DMS114 treated with DMSO at 0.1 percent for 48 hours (cell line): ENCODE measurements around the gene KIRREL3.

Source experiments
- DNase-seq: peaks from one replicate; lab custom pipeline; 2025; ENCODE audit not compliant: unreplicated experiment; lab: John Stamatoyannopoulos, UW

KIRREL3 gene

DNA sequence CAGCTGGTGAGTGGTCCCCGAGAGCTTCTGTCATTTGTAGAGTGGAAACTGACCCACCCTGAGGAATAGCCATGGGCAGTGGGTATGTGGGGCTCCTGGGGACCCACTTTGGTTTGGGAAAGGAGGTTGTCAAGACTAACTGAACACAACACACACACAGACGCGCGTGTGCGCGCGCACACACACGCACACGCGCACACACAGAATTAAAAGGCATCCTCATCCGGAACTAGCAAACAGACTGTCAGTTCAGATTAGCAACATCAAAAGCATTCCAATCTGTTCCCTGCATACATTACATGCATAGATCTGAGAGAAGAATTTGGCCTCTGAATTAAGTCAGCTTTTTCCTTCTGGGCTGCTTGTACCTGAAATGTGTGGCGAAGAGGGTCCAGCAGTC, 360.4 kb downstream of the KIRREL3 start:
- DNase-seq: no peak

DNA sequence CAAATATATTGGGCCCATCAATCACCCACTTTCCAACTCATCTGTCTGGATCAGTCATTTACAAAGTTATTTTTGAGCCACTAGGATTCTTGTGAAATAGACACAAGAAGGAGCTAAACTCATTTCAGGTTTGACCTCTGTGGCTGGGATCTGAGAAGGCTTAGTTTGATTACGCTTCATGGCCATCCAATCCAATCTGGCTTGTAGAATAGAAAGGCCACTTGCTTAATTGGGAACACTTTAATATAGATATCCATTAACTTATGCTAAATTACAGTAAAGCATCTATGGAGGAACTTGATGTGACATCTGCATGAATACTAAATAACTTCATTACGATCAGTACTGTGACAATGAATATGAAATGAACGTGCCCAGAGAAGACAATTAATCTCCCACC, 360.9 kb downstream of the KIRREL3 start:
- no peak for DNase-seq

DNA sequence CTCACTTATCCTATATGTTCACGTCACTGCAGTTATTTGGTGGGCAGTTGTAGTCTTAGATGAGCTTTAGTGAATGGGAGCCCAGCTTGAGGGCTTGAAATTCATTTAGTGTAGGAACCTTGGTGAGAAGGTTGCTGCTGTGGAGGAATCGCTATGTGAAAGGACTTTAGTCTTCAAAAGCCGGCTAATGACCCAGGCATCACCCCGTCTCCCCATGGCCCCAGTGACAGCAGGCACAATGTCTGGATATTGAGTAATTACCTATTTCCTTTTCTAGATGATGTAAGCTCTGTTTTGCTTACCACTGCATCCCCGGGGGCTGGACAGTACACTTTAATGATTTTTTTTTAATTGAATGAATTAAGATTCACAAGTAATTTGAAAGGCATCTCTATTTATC, 361.9 kb downstream of the KIRREL3 start:
- DNase-seq: no peak

DNA sequence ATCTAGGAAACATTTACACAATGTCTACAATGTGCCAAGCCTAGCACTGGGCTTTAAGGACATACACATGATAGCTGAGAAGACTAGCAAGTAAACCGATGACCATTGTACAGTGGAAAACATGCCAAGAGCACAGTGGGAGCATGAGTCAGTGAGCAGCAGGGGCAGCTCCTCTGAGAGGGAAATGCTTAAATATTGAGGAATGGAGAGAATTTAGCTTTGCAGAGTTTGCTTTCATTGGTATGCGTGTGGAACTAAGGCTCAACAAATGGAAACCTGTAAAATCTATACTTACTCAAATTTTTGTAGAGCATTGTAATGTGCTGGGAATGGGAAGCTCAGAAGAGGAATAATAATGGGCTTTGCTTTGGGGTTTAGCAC, 362.8 kb downstream of the KIRREL3 start:
- DNase-seq: no peak

DNA sequence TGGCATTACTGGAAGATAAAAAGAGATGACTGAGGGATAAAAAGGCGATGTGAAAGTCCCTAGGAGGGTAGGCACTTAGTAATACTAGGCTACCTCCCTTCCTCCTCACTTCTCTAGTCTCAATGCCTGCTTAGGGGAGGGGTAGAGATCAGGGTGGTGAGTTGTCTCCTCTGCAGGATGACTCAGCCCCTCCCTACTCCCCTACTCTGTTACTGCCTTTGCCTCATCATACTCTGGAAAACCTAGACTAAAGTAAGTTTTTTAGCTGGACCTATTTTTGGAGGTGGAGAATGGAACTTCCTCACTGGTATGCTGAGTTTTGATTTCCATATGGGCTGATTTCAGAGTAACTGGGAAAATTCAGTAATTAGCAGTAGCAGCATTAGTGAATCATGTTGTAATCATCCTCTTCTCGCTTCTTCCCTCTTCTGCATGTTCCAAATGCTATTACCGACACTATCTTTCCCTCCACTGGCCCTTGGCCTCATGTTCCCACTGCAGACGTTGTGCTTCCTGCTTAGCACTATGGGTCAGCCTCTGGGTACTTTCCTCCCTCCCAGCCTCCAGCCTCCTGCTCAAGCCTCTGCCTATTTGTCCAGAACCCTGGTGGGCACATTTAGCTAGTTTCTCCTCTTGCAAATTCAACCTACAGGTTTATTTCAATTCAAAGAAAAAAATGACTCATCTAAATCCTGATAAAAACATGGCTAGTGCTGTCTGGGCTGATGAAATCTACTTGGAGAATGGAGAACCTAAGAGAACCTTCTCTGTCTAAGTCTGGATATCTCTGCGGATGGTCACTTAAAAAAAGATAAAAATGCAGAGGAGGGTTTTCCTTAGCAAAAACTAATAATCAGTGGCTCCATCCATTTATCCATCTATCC, 363.4 kb downstream of the KIRREL3 start:
- no peak for DNase-seq

DNA sequence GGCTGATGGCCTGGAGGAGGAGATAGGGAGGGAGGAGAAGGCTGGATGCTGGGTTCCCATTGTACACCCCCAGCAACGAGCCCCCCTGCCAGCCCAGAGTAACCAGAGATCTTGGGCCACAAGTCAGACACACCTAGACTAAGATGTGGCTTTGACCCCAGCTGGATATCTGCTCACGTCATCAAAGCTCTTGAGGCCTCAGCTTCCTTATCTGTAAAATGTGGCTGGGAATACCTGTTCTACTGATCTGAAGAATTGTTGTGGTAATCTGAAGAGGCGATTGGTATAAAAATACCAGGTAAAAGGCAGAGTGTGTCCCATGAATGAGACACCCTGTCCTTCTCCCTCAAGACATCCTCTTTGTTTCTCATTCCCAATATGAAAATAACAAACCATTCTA, 365.1 kb downstream of the KIRREL3 start:
- DNase-seq: no peak

DNA sequence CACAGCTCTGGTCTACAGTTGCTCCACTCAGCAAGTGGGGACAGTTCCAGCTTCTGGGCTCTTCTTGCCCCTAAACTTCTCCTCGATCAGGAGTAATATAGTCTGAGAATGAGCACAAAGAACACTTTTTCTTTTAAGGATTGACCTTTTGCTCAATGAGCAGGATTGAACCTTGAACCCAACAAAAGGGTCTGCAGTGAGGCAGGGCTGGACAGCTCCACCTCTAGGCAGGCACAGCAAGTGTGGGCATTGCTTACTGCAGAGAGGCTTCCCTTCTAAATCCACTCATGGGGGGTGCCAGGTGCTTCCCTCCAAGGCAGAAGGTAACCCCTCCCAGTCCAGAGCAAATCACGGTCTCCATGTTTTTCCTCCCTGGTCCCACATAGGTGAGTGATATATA, 365.6 kb downstream of the KIRREL3 start:
- no peak for DNase-seq

DNA sequence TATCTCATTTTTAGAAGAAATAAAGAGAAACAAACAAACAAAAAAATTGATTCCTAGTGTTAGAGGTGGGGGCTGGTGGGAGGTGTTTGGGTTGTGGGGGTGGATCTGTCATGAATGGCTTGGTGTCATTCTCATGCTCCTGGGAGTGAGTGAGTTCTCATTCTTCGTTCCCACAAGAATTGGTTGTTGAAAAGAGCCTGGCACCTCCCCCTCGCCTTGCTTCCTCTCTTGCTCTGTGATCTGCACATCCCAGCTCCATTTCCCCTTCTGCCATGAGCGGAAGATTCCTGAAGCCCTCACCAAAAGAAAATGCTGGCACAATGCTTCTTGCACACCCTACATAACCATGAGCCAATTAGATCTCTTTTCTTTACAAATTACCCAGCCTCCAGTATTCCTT, 367.2 kb downstream of the KIRREL3 start:
- no peak for DNase-seq

DNA sequence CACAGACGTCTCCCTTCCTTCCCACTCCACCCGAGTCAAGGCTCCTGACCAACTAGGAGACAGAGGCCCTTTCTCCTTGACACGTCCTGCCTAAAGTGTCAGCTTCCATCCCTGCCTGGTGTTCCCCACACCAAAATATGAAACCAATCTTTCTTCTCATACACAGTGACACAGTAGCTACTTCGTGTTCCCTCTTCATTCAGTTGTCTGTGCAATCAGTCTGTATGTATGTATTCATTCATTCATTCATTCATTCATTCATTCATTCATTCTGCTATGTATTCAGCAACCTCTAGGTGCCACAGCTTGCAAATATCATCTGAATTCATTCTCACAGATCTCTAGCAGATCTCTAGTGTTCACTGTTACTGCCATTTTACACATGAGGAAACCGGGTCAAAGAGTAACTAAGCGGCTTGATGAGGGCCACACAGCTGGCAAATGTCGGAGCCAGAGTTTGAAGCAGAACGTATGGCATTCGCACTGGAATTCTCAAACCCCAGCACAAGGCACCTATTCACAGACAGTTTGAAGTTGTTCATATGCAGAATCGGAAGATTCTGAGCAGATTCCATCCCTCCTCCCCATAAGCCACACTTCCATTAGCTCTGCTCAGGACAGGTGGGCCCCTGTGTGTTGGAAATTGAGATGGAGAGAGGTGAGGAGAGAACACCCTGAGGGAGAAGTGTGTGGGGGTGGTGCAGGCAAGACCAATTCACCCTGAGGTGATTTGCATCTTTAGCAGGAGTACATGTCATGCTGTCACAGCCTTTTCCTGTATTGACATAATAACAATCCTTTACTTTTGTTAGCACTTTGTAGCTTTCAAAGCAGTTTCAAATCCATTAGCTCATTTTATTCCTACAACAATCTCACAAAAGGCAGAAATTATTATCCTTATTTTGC, 369.4 kb downstream of the KIRREL3 start:
- DNase-seq: no peak

DNA sequence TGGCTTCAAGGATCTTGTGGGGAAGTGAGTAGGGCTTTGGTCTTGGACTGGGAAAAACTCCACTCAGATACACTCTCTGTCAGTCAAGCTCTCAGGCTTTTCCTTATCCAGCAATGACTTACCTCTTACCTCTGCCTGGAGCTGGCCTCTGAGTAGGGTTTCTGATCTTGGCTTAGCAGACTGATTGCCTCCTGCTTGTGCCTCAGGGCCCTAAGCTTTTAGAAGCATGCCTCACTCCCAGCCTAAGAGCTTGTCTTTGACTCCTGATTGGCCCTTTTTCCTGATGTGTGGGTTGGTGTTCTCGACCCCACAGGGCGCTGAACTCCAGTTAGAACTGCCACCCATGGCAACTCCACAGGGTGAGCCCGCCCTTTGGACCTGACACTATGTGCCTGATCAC, 370.1 kb downstream of the KIRREL3 start:
- DNase-seq: no peak

DNA sequence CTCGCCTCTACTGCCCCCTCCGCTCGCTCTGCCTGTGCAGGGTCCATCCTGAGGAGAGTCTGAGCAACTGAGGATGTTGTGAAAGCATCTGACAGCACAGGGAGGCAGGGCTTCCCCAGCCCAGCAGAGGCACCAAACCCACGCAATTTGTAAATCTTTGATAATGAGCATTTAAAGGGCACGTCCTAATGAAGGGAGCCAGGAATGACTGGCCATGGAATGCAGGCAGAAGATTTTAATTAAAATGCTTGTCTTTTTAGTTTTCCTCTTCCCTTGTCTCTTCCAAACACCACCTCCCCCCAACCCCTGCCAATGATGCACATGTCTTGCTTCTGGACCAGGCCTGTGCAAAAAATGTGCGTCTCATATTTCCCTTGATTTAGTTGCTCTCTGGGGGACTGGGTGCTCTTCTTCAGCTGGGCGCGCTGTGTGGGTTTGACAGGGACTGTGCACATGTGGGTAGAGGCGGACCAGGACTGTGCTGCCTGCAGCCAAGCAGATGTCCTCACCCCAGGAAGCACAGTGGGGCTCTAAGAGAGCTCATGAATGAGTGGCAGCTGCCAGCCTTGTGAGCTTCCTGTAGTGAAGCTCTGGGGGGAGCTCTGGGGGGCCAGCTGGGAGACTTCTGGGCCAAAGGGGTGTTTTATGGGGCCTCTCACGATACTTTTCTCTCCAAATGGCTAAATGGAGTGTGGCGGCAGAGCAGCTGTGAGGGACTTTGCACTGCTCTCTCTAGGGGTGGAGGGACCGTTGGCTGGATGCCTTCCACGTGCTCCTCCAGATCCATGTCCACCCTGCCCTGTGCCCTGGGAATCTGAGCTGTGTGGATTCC, 371.6 kb downstream of the KIRREL3 start:
- no peak for DNase-seq

DNA sequence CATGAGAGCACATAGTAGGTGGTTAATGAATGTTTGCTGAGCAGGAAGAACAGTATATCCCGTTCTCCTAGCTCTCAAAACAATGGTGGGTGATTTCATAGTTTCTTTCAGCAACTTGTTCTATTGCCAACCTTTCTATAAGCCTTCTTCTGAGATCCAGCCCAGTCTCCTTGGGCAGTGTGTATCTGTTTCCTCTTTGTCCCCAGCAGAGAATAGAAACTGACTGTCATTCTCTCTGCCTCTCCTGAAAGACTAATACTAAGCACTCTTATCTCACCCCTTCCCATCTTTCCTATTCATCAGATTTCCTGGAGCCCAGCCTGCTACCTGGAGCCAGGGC, 372.1 kb downstream of the KIRREL3 start:
- no peak for DNase-seq

DNA sequence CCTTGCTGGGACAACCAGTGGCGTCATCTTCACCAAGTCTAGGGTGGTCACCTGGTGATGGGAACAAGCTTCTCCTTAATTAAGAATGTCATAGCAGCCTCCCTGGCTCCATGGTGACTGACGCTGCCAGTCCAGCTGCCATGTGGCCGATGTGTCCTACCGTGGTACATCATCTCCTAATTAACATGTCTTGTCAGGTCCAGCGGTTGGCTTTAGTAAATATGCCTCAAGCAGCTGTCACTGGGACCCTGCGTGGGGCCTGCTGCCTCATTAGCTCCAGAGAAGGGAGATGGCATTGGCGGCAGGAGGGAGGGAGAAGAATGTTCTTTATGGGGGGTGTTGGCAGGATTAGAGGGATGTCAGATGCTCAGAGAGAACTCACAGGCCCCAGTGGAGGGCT, 373.1 kb downstream of the KIRREL3 start:
- no peak for DNase-seq

DNA sequence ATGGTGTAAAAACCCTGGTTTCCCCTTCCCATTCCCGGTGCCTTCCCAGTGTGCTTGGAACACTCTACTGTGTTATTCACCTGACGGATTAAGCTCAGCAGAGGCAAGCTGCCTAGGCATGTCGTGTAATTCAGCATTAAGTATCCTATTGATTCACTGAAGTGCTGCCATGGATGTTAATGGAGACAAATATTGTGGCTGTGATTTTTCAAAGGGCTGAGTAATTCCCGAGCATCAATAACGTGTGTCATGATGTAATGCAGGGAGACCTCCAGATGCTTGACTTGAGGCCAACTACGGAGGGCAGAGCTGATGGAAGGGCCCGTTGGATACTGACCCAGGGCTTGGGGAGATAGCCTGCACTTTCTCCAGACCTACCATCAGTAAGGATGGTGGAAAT, 376.1 kb downstream of the KIRREL3 start:
- no peak for DNase-seq

DNA sequence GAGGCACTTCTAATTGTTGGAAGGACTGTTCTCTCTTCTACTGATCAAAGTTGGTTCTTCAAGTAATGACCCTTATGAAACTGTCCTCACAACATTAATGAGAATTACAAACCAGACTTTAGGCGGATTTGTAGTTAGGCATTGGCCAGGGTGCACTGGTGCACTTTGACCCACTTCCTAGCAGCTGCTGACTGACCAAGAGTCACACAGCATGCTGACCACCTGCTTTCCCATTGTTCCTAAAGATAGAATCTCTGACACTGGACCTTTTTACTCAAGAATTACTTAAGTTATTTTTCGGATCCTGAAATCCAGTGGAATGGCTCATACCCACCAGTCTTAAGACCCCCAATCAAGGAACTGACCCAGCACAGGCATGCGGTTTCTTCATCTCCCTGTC, 381.1 kb downstream of the KIRREL3 start:
- no peak for DNase-seq

DNA sequence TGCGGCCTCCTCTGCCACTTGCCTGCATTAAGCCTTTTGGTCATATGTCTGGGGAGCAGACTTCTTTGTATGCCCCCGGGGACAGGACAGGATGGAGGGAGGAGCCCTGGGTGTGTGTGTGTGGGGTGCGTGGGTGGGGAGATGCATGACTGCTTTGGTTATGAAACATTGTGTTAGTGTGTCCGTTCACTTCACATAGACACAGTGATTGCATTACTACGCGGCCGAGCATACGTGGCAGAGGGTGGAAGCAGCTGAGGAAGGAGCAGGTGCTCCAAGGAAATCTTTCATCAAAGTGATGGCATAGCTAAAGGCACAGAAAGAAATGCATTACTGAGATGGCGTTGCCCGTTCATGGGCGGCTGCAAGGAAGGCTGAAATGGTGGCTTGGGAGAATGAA, 384.7 kb downstream of the KIRREL3 start:
- no peak for DNase-seq

DNA sequence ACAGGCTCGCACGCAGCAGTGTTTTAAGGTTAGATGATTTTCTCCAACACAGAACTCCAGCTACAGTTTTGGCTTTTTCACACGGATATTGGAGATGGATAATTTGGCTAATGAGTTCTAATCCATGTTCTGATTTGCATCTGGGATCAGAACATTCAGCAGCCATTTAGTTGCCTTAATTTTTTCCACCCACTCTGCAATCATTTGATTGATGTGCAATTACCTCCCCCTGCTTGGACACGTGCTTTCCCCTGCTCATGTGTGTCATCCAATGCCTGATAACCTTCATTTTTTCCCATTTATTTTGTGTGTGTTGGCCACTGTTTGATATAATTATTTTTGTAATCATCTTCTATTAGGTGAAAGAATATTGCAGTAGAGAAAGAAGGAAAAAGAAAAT, 387.3 kb downstream of the KIRREL3 start:
- no peak for DNase-seq

DNA sequence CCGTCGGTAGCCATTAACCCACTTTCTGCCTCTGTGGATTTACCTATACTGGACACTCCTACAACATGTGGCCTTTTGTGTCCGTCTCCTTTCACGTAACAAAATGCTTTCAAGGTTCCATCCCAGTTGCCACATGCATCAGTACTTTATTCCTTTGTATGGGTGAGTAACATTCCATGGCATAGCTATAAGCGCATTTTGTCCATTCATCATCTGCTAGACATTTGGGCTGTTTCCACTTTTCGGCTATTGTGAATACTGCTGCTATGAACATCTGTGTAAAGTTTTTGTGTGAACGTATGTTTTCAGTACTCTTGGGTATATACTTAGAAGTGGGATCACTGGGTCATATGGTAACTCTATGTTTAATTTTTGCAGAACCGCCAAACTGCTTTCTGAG, 387.9 kb downstream of the KIRREL3 start:
- DNase-seq: no peak

DNA sequence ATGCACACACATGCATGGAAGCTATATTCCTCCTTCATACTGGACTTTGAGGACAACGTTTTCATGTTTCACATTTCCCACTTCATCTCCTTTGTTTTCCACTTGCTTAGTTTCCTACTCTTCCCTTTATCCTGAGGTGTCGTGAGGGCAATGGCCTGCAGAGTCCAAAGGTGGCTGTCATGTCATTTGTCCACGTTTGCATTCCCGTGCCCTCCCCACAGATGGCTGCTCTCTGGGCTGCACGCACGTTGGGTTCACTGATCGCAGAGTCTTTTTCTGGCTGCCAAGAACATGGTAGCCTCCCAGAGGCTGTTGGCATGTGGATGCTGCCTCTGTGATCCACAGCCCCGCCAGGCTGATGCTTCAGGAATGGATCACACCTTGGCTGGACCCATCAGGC, 389.1 kb downstream of the KIRREL3 start:
- no peak for DNase-seq

DNA sequence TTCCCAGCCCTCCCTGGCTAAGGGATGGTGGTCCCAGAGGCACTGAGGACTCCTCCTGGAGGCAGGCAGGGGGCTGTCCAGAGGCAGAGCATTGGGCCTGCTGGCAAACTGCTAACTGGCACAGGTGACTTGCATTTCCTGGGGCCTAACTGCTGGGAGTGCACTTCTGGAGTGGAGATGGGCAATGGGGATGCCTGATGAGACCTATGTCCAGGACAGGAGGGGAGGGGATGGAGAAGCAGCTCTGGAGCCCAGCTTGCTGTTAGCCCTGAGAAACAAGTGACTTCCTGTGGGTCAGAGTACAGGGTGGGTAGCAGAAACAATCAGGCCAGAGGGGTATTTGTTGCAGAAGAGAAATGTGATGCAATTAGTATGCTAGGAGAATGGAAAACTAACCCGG, 391.9 kb downstream of the KIRREL3 start:
- no peak for DNase-seq

DNA sequence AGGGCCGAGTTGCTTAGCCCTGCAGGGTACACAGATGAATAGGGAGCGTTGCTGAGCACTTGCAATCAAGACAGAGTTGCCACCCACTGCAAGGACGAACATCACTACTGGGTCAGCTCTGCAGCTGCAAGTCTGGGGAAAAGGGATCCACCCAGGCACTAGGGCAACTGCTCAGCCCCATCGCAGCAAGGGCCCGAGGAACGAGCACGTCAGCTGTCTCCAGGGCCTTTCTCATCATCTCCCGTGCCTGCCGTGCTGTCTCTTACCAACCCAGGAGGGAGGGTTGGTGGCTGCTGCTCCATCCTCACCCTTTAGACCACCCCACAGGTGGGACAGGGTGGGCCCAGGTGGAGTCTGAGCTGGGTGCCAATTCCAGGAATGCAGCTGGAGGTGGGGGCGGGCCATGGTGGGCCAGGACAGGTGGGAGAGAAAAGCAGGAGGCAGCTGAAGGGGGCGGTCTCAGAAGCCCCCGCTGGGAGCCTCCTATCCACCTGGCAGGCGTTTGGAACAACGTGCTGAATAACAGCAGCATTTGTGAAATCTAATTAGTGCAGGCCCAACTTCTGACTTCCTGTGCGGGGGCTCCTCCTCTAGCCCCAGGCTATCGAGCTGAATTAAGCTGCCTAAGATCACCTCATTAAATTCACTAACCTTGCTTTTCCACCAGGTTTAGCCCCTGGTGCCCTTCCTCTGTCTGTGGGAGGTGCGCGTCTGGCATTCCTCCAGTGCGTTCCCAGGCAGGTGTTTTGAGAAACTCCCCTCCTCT, 392.6 kb downstream of the KIRREL3 start:
- no peak for DNase-seq
